Neural crest cell (in vitro differentiated cells): ENCODE results near the gene SMARCA1. TPM values are rescaled to one million over a fixed set of nuclear protein-coding genes. Genes with fewer than 3 reads are reported as not detected.

Experiments
- DNase-seq: peaks from one replicate; pipeline ENCODE4 v3.0.0; 2021; ENCODE audit warnings: low read depth, mixed read lengths, low spot score
- H3K27ac Mint-ChIP-seq: one replicate; pipeline ENCODE4 v1.8.0; 2021; ENCODE audit warnings: mild to moderate bottlenecking, mixed read lengths; ENCODE audit not compliant: unreplicated experiment
- H3K27me3 Mint-ChIP-seq: 2 replicates; pipeline ENCODE4 v1.8.0; 2021; ENCODE audit warnings: low read depth, mild to moderate bottlenecking, mixed read lengths
- H3K36me3 Mint-ChIP-seq: 2 replicates; pipeline ENCODE4 v1.8.0; 2021; ENCODE audit warnings: low read depth, mild to moderate bottlenecking, mixed read lengths
- H3K4me1 Mint-ChIP-seq: 2 replicates; pipeline ENCODE4 v1.8.0; 2021; ENCODE audit warnings: mixed read lengths
- H3K4me3 Mint-ChIP-seq: one replicate; pipeline ENCODE4 v1.8.0; 2021; ENCODE audit warnings: mild to moderate bottlenecking, mixed read lengths
- H3K9me3 Mint-ChIP-seq: 2 replicates; pipeline ENCODE4 v1.8.0; 2021; ENCODE audit warnings: mixed read lengths
- total RNA-seq: library from RNA; stranded (reverse); gene quantifications from 2 replicates; pipeline ENCODE4 v1.2.1, GENCODE V29; 2021
- TF ChIP-seq, protein P1 (sequence below): fragments of 200-600 bp; sonication (generic); conservative IDR thresholded peaks from 2 replicates; pipeline ENCODE4 v1.5.0; 2021; ENCODE audit warnings: antibody characterized with exemption, mild to moderate bottlenecking

Gene SMARCA1
- total RNA-seq, 1 donor from 2014 or later, result 122 TPM

- TF ChIP-seq, protein P1, sequence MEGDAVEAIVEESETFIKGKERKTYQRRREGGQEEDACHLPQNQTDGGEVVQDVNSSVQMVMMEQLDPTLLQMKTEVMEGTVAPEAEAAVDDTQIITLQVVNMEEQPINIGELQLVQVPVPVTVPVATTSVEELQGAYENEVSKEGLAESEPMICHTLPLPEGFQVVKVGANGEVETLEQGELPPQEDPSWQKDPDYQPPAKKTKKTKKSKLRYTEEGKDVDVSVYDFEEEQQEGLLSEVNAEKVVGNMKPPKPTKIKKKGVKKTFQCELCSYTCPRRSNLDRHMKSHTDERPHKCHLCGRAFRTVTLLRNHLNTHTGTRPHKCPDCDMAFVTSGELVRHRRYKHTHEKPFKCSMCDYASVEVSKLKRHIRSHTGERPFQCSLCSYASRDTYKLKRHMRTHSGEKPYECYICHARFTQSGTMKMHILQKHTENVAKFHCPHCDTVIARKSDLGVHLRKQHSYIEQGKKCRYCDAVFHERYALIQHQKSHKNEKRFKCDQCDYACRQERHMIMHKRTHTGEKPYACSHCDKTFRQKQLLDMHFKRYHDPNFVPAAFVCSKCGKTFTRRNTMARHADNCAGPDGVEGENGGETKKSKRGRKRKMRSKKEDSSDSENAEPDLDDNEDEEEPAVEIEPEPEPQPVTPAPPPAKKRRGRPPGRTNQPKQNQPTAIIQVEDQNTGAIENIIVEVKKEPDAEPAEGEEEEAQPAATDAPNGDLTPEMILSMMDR, result no peak
- no peak overlapping the region for H3K27ac Mint-ChIP-seq
- H3K36me3 Mint-ChIP-seq, result peaks cover 7% of the 10 kb centered on the region
- H3K4me1 Mint-ChIP-seq, result no peaks in the 10 kb centered on the region
- H3K27me3 Mint-ChIP-seq, result no peaks in the 10 kb centered on the region
- no peaks in the 10 kb centered on the region for H3K9me3 Mint-ChIP-seq
- H3K4me3 Mint-ChIP-seq, result no peak overlapping the region
- DNase-seq, result no peak
These were observed 25.8 kb upstream of the SMARCA1 start for GRCh38 chrX:129549124-129549523.

DNA sequence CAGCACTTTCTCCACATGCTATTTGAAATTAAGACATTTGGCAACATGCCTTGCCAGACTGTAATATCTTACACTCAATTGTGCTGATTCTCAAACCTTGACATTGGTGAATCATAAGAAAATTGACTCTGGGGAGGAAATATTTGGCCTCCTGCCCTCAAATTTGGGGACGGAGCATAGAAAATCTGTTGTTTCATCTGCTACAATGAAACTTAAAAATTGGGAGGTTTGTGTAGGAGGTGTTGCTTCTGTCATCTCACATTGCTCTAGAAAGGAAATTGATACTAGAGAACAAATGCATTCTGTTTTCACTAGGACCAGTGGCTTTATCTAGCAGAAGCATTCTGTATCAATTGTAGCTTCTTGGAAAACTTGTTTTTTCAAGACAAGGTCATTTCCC lies 22.1 kb upstream of the SMARCA1 start:
- peaks cover 11% of the 10 kb centered on the region for H3K4me1 Mint-ChIP-seq
- no peaks in the 10 kb centered on the region for H3K36me3 Mint-ChIP-seq
- TF ChIP-seq, protein P1, result no peak
- no peaks in the 10 kb centered on the region for H3K27me3 Mint-ChIP-seq
- no peak overlapping the region for H3K27ac Mint-ChIP-seq
- DNase-seq, result no peak
- H3K9me3 Mint-ChIP-seq, result no peaks in the 10 kb centered on the region
- H3K4me3 Mint-ChIP-seq, result no peak overlapping the region

- no peaks in the 10 kb centered on the region for H3K9me3 Mint-ChIP-seq
These were observed 21.5 kb upstream of the SMARCA1 start for GRCh38 chrX:129544780-129545179.

DNA sequence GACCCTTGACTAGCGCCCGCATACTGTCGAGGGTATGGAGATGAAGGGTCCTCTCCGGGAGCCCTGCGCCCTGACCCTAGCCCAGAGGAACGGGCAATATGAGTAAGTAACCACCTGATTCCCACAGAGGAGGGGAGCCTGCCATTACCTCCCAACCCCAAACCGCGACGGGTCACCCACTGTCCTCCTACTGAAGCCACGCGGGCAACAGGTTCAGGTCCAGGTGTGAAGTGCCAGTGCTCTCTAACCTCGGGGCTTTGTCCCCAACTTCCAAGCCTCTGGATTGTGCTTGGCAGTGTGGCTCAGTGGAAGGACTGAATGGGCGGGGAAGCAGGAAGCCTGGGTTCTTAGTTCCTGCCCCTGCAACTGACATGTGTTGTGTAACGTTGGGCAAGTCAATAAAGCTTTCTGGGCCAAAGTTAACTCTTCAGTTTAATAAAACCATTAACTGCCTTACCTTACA lies 17.5 kb upstream of the SMARCA1 start:
- H3K9me3 Mint-ChIP-seq, result no peaks in the 10 kb centered on the region
- peaks cover 19% of the 10 kb centered on the region for H3K4me1 Mint-ChIP-seq
- H3K36me3 Mint-ChIP-seq, result no peaks in the 10 kb centered on the region
- no peaks in the 10 kb centered on the region for H3K27me3 Mint-ChIP-seq
- peak overlapping the region; percentile 68 for H3K4me3 Mint-ChIP-seq
- TF ChIP-seq, protein P1, result no peak
- DNase-seq, result no peak
- H3K27ac Mint-ChIP-seq, result no peak overlapping the region

More at GRCh38 chrX:129544780-129545179, 21.5 kb upstream of the SMARCA1 start:
- Mint-ChIP-seq H3K27me3 (no peaks in the 10 kb centered on the region), H3K27ac (no peak overlapping the region), H3K4me1 (peaks cover 14% of the 10 kb centered on the region), H3K36me3 (no peaks in the 10 kb centered on the region), H3K4me3 (no peak overlapping the region)
- no peak for DNase-seq
- TF ChIP-seq, protein P1, result no peak

GRCh38 chrX:129540068-129540653 lies 16.9 kb upstream of the SMARCA1 start, which contains the start of gene OCRL:
TSS of gene OCRL (plus strand) at chrX:129540259. CDS start at chrX:129540440, 181 bp downstream.
- Mint-ChIP-seq H3K4me1 (peaks cover 19% of the 10 kb centered on the region), H3K27ac (peak within 1 kb of the TSS; percentile 14), H3K4me3 (peak within 1 kb of the TSS; percentile 85)

More at GRCh38 chrX:129540068-129540653, 16.9 kb upstream of the SMARCA1 start, which contains the start of gene OCRL:
- Mint-ChIP-seq H3K36me3 (no peaks in the 10 kb centered on the region), H3K27me3 (no peaks in the 10 kb centered on the region), H3K9me3 (no peaks in the 10 kb centered on the region)
- DNase-seq, result peak; percentile 86
- TF ChIP-seq, protein P1, result peak; percentile 81
